Panc1 (cell line): ENCODE results near the gene PRDM5. TPM values are rescaled to one million over a fixed set of nuclear protein-coding genes. Genes with fewer than 3 reads are reported as not detected.

Source experiments
- ATAC-seq: fragments of 200-7000 bp; cut with Tn5 transposase; 2 replicates; pipeline ENCODE4 v1.9.1; 2020; ENCODE audit warnings: mild to moderate bottlenecking, moderate library complexity
- BruUV-seq: library from RNA; stranded (reverse); fragments of 400-500 nt; replicated peaks from 2 replicates; lab custom pipeline; 2021; lab: Mats Ljungman, UMichigan
- CTCF ChIA-PET: fragments of 300-600 bp; sonication (Branson Sonifier 250); formaldehyde crosslinking; loops from one replicate; lab custom pipeline; 2022; ENCODE audit warnings: antibody characterized with exemption; lab: Charles Lee
- POLR2A ChIA-PET: fragments of 300-600 bp; sonication (Branson Sonifier 250); formaldehyde crosslinking; loops from one replicate; lab custom pipeline; 2022; ENCODE audit warnings: antibody characterized with exemption; lab: Charles Lee
- DNase-seq: peaks from one replicate; pipeline ENCODE4 v3.0.0-alpha.2; 2010; ENCODE audit warnings: low read depth, low spot score
- H3K27ac ChIP-seq: 2 replicates; pipeline ENCODE4 v1.5.1; 2011; ENCODE audit warnings: mild to moderate bottlenecking, low read length, inconsistent platforms
- H3K27me3 ChIP-seq: fragments of 200-500 bp; sonication (Bioruptor generic); 2 replicates; pipeline ENCODE4 v1.6.0; 2014; ENCODE audit warnings: low read length, inconsistent platforms; ENCODE audit not compliant: control insufficient read depth, insufficient read depth
- H3K36me3 ChIP-seq: fragments of 200-500 bp; sonication (Bioruptor generic); 2 replicates; pipeline ENCODE4 v1.5.1; 2014; ENCODE audit warnings: inconsistent platforms, mild to moderate bottlenecking, low read length, moderate library complexity; ENCODE audit not compliant: control insufficient read depth, insufficient read depth
- H3K4me1 ChIP-seq: 2 replicates; pipeline ENCODE4 v1.5.1; 2011; ENCODE audit warnings: inconsistent platforms, mild to moderate bottlenecking, low read length, moderate library complexity; ENCODE audit not compliant: control insufficient read depth, insufficient read depth
- H3K4me3 ChIP-seq, 2 experiments: 2 replicates each; pipeline ENCODE4 v1.5.1; 2011 to 2012; ENCODE audit warnings: low read depth in 2 of 2, low read length in 2 of 2, mild to moderate bottlenecking in 2 of 2, inconsistent platforms in 1 of 2, moderate library complexity in 1 of 2
- H3K9me3 ChIP-seq: fragments of 200-500 bp; sonication (Bioruptor generic); 2 replicates; pipeline ENCODE4 v1.5.1; 2014; ENCODE audit warnings: low read depth, mild to moderate bottlenecking, inconsistent platforms, low read length, moderate library complexity; ENCODE audit not compliant: control insufficient read depth, insufficient read depth
- CTCF ChIP-seq: fragments of 450-650 bp; IDR thresholded peaks from 2 replicates; pipeline ENCODE4 v1.5.1; 2017; ENCODE audit warnings: mild to moderate bottlenecking
- POLR2AphosphoS5 ChIP-seq: IDR thresholded peaks from 2 replicates; pipeline ENCODE4 v1.6.1; 2012; ENCODE audit warnings: mild to moderate bottlenecking, low read depth, low read length, moderate library complexity
- REST ChIP-seq, 2 experiments: IDR thresholded peaks; 2 replicates each; pipeline ENCODE4 v1.6.1; 2011 to 2012; ENCODE audit warnings: low read depth in 2 of 2, control low read depth in 1 of 2, low read length in 1 of 2, mild to moderate bottlenecking in 1 of 2, moderate library complexity in 1 of 2; ENCODE audit not compliant: insufficient read depth in 1 of 2
- SIN3A ChIP-seq: IDR thresholded peaks from 2 replicates; pipeline ENCODE4 v1.6.1; 2012; ENCODE audit warnings: low read depth, mild to moderate bottlenecking, low read length, moderate library complexity, borderline replicate concordance; ENCODE audit not compliant: insufficient read depth
- TCF7L2 ChIP-seq: IDR thresholded peaks from 2 replicates; pipeline ENCODE4 v1.6.1; 2011; ENCODE audit warnings: mild to moderate bottlenecking, low read depth, low read length, inconsistent platforms
- in situ Hi-C: cut with HindIII; loops from 2 replicates; pipeline ENCODE4 v1.10.0; 2016; ENCODE audit warnings: low sequenced_read_pairs, low pct_unique_long_range_greater_than_20kb
- intact Hi-C: fragments of 100-400 bp; cut with micrococcal nuclease; formaldehyde crosslinking; loops from one replicate; pipeline ENCODE4 v1.10.0; 2022; ENCODE audit not compliant: unreplicated experiment
- total RNA-seq: library from RNA; stranded (reverse); gene quantifications from one replicate; pipeline ENCODE4 v1.2.1, GENCODE V29; 2021; ENCODE audit not compliant: unreplicated experiment

PRDM5 gene
- total RNA-seq, 1 experiment from 2014 or later, result 8.4 TPM

GRCh38 chr4:120881846-120882245, 40.7 kb downstream of the PRDM5 start:
- no peak for ATAC-seq
- POLR2A ChIA-PET, result no interaction called here
- Histone ChIP-seq H3K36me3 (no peaks in the 10 kb centered on the region), H3K27me3 (no peaks in the 10 kb centered on the region), H3K4me1 (no peaks in the 10 kb centered on the region; the same call in 1 of the 2 replicates), H3K27ac (no peak overlapping the region), H3K4me3 (no peak overlapping the region), H3K9me3 (no peaks in the 10 kb centered on the region; the same call in 1 of the 2 replicates)
- no peak for TF ChIP-seq SIN3A
- TF ChIP-seq CTCF, result no peak
- no peak for TF ChIP-seq REST (IDR thresholded peaks at IDR 0.05; ENCODE audit: insufficient read depth in 1 of 2, low read depth in 2 of 2, low read length in 1 of 2)
- TF ChIP-seq TCF7L2, result no peak
- TF ChIP-seq POLR2AphosphoS5, result no peak
- DNase-seq, result no peak
- in situ Hi-C loops (no loop called here), intact Hi-C loops (no loop called here)
- BruUV-seq, result no TSS peak
- CTCF ChIA-PET, result no interaction called here

- ChIA-PET CTCF (no interaction called here), POLR2A (no interaction called here)
- BruUV-seq, result no TSS peak
- TF ChIP-seq TCF7L2 (no peak), REST (IDR thresholded peaks at IDR 0.05; ENCODE audit: insufficient read depth in 1 of 2, low read depth in 2 of 2, low read length in 1 of 2) (no peak), POLR2AphosphoS5 (no peak), SIN3A (no peak), CTCF (no peak)
- H3K4me1 ChIP-seq, result no peaks in the 10 kb centered on the region; the same call in 1 of the 2 replicates
- ATAC-seq, result no peak
- intact Hi-C loops (no loop called here), in situ Hi-C loops (no loop called here)
- H3K36me3 ChIP-seq, result no peaks in the 10 kb centered on the region
- no peak overlapping the region for H3K27ac ChIP-seq
- no peak overlapping the region for H3K4me3 ChIP-seq
- DNase-seq, result no peak
- H3K27me3 ChIP-seq, result no peaks in the 10 kb centered on the region
- H3K9me3 ChIP-seq, result no peaks in the 10 kb centered on the region; the same call in 1 of the 2 replicates
These were observed 41.2 kb downstream of the PRDM5 start for GRCh38 chr4:120881351-120881750.
